ENCODE results near the gene RCOR2.
"Not testable (repeated sequence)": the region's sequence is repeated elsewhere in the genome, so short reads cannot be mapped to it uniquely, and the experiment has no call there.

Gene RCOR2
- 0 to 0.35 (median 0.11) reads per million in 3 experiments for total RNA-seq

GRCh38 chr11:63916837-63917691 lies at the start of gene RCOR2:
Gene RCOR2, minus strand, starts transcription at chr11:63917164. Its CDS starts 708 bp downstream, at chr11:63916456.
- peak; percentile 44 for DNase-seq

- no peak for DNase-seq
Measured at GRCh38 chr11:63966444-63966843, 49.5 kb upstream of the RCOR2 start.

- not testable (repeated sequence) for DNase-seq
Measured at GRCh38 chr11:63963895-63964294, 46.9 kb upstream of the RCOR2 start.

GRCh38 chr11:63961608-63962412 lies 44.8 kb upstream of the RCOR2 start:
- DNase-seq: no peak

GRCh38 chr11:63958008-63958407 lies 41.0 kb upstream of the RCOR2 start:
- no peak for DNase-seq

GRCh38 chr11:63952570-63952969 lies 35.6 kb upstream of the RCOR2 start:
- DNase-seq: no peak

- DNase-seq: peak; percentile 15
Measured at GRCh38 chr11:63951779-63952536, 35.0 kb upstream of the RCOR2 start.

GRCh38 chr11:63945477-63946163 lies 28.7 kb upstream of the RCOR2 start:
- peak; percentile 37 for DNase-seq

GRCh38 chr11:63944987-63945386 lies 28.0 kb upstream of the RCOR2 start:
- DNase-seq: no peak

GRCh38 chr11:63942803-63943202 lies 25.8 kb upstream of the RCOR2 start:
- no peak for DNase-seq

- no peak for DNase-seq
Measured at GRCh38 chr11:63941901-63942300, 24.9 kb upstream of the RCOR2 start.

GRCh38 chr11:63940786-63941185 lies 23.8 kb upstream of the RCOR2 start:
- DNase-seq: no peak

GRCh38 chr11:63939397-63939891 lies 22.5 kb upstream of the RCOR2 start:
- no peak for DNase-seq

GRCh38 chr11:63938479-63939396 lies 21.8 kb upstream of the RCOR2 start, which contains the start of gene NAA40:
Gene NAA40, plus strand, starts transcription at chr11:63939002. Its CDS starts 95 bp downstream, at chr11:63939097.
- DNase-seq: peak; percentile 89

GRCh38 chr11:63937713-63938478 lies 20.9 kb upstream of the RCOR2 start:
- DNase-seq: no peak

- DNase-seq: no peak
Measured at GRCh38 chr11:63933459-63933858, 16.5 kb upstream of the RCOR2 start.

- DNase-seq: no peak
Measured at GRCh38 chr11:63931876-63932275, 14.9 kb upstream of the RCOR2 start.

GRCh38 chr11:63931045-63931444 lies 14.1 kb upstream of the RCOR2 start:
- DNase-seq: no peak

GRCh38 chr11:63929616-63930015 lies 12.7 kb upstream of the RCOR2 start:
- no peak for DNase-seq

GRCh38 chr11:63923319-63923718 lies 6.4 kb upstream of the RCOR2 start:
- DNase-seq: no peak
